Epithelial cell of esophagus (primary cell): Measurements from ENCODE around the gene PILRB.
A peak's percentile ranks its signal among the peaks of the same experiment; 100 is the strongest.

ENCODE experiments used
- DNase-seq: peaks from one replicate; pipeline ENCODE4 v3.0.0; 2010; ENCODE audit warnings: low read depth
- H3K4me3 ChIP-seq: 2 replicates; pipeline ENCODE4 v1.5.1; 2011; ENCODE audit warnings: mild to moderate bottlenecking, low read length, control low read depth
- CTCF ChIP-seq: IDR thresholded peaks from 2 replicates; pipeline ENCODE4 v1.5.1; 2011; ENCODE audit warnings: low read depth, mild to moderate bottlenecking, low read length, control low read depth, inconsistent platforms; ENCODE audit not compliant: insufficient read depth; ENCODE audit errors: missing control alignments

PILRB gene

GRCh38 chr7:100386940-100387339 lies 29.0 kb downstream of the PILRB start:
- DNase-seq, result no peak
- no peak overlapping the region for H3K4me3 ChIP-seq
- TF ChIP-seq CTCF, result no peak

GRCh38 chr7:100387695-100388094 lies 29.8 kb downstream of the PILRB start:
- no peak for TF ChIP-seq CTCF
- no peak overlapping the region for H3K4me3 ChIP-seq
- DNase-seq, result no peak

GRCh38 chr7:100389437-100390088 lies 31.6 kb downstream of the PILRB start:
- no peak for TF ChIP-seq CTCF
- H3K4me3 ChIP-seq, result no peak overlapping the region
- no peak for DNase-seq

GRCh38 chr7:100390286-100391009 lies 32.5 kb downstream of the PILRB start:
- no peak for TF ChIP-seq CTCF
- H3K4me3 ChIP-seq, result no peak overlapping the region
- DNase-seq, result no peak

- no peak overlapping the region for H3K4me3 ChIP-seq
- DNase-seq, result peak; percentile 51
- no peak for TF ChIP-seq CTCF
These were observed 35.5 kb downstream of the PILRB start for GRCh38 chr7:100393233-100393905.

- TF ChIP-seq CTCF, result no peak
These were observed 36.2 kb downstream of the PILRB start for GRCh38 chr7:100394077-100394476.

More at GRCh38 chr7:100394077-100394476, 36.2 kb downstream of the PILRB start:
- H3K4me3 ChIP-seq, result no peak overlapping the region
- no peak for DNase-seq
